Measurements from ENCODE around the gene ZCCHC7.

Gene ZCCHC7

GRCh38 chr9:37209431-37210386 lies 89.3 kb downstream of the ZCCHC7 start:
- no peak for TF ChIP-seq FOXP2 (optimal IDR thresholded peaks at IDR 0.05; ENCODE audit: borderline replicate concordance, extremely low read depth, extremely low read length, insufficient read depth)
- TF ChIP-seq POLR2AphosphoS5 (IDR thresholded peaks at IDR 0.05; ENCODE audit: low read depth, low read length), result no peak
- no peak for TF ChIP-seq SIN3A (IDR thresholded peaks at IDR 0.05; ENCODE audit: borderline replicate concordance, insufficient read depth, low read length)
- TF ChIP-seq TAF1 (IDR thresholded peaks at IDR 0.05; ENCODE audit: borderline replicate concordance, insufficient read depth, low read length), result no peak
- no peak for TF ChIP-seq REST (IDR thresholded peaks at IDR 0.05; ENCODE audit: insufficient read depth in 1 of 2, low read depth in 2 of 2, low read length in 2 of 2)

- TF ChIP-seq TAF1 (IDR thresholded peaks at IDR 0.05; ENCODE audit: borderline replicate concordance, insufficient read depth, low read length) (no peak), FOXP2 (optimal IDR thresholded peaks at IDR 0.05; ENCODE audit: borderline replicate concordance, extremely low read depth, extremely low read length, insufficient read depth) (no peak), SIN3A (IDR thresholded peaks at IDR 0.05; ENCODE audit: borderline replicate concordance, insufficient read depth, low read length) (no peak), REST (IDR thresholded peaks at IDR 0.05; ENCODE audit: insufficient read depth in 1 of 2, low read depth in 2 of 2, low read length in 2 of 2) (no peak), POLR2AphosphoS5 (IDR thresholded peaks at IDR 0.05; ENCODE audit: low read depth, low read length) (no peak)
Observed at GRCh38 chr9:37210737-37211523, 90.6 kb downstream of the ZCCHC7 start.

GRCh38 chr9:37212435-37212834 lies 92.1 kb downstream of the ZCCHC7 start:
- TF ChIP-seq TAF1 (IDR thresholded peaks at IDR 0.05; ENCODE audit: borderline replicate concordance, insufficient read depth, low read length) (no peak), REST (IDR thresholded peaks at IDR 0.05; ENCODE audit: insufficient read depth in 1 of 2, low read depth in 2 of 2, low read length in 2 of 2) (no peak), POLR2AphosphoS5 (IDR thresholded peaks at IDR 0.05; ENCODE audit: low read depth, low read length) (no peak)

GRCh38 chr9:37215381-37215780 lies 95.0 kb downstream of the ZCCHC7 start:
- TF ChIP-seq TAF1 (IDR thresholded peaks at IDR 0.05; ENCODE audit: borderline replicate concordance, insufficient read depth, low read length) (no peak), SIN3A (IDR thresholded peaks at IDR 0.05; ENCODE audit: borderline replicate concordance, insufficient read depth, low read length) (no peak), FOXP2 (optimal IDR thresholded peaks at IDR 0.05; ENCODE audit: borderline replicate concordance, extremely low read depth, extremely low read length, insufficient read depth) (no peak), POLR2AphosphoS5 (IDR thresholded peaks at IDR 0.05; ENCODE audit: low read depth, low read length) (no peak), REST (IDR thresholded peaks at IDR 0.05; ENCODE audit: insufficient read depth in 1 of 2, low read depth in 2 of 2, low read length in 2 of 2) (no peak)

Measured in PFSK-1 (cell line).